Measurements from ENCODE around the gene SYT17.

Gene SYT17

GRCh38 chr16:19288872-19289799 lies 121.1 kb downstream of the SYT17 start:
- no peaks in the 10 kb centered on the region for H3K79me2 ChIP-seq (ENCODE audit: control insufficient read depth, insufficient read depth, low read length, poor library complexity)
- H2AFZ ChIP-seq (ENCODE audit: insufficient read depth, low read length, poor library complexity) = no peak overlapping the region
- H3K9ac ChIP-seq (ENCODE audit: low read length) = no peak overlapping the region
- no peak overlapping the region for H3K18ac ChIP-seq (ENCODE audit: low read length)
- WGBS (ENCODE audit: extremely low coverage, insufficient coverage, insufficient read length) = no CpG with 5 or more reads among the region's 7 CpGs
- H3K27ac ChIP-seq (ENCODE audit: low read depth, low read length) = no peak overlapping the region
- no peak overlapping the region for H3K4me2 ChIP-seq (ENCODE audit: low read length)
- H3K14ac ChIP-seq (ENCODE audit: low read length) = no peak overlapping the region
- no peak overlapping the region for H2AK5ac ChIP-seq (ENCODE audit: low read length)
- no peak overlapping the region for H2BK5ac ChIP-seq (ENCODE audit: low read depth, low read length, poor library complexity)
- H3K9me3 ChIP-seq (ENCODE audit: insufficient read depth, low read depth, low read length) = no peaks in the 10 kb centered on the region
- H3K4me3 ChIP-seq (ENCODE audit: low read depth, low read length) = no peak overlapping the region
- no peak overlapping the region for H4K12ac ChIP-seq (ENCODE audit: low read depth, low read length)
- no peak overlapping the region for H3K4ac ChIP-seq (ENCODE audit: low read depth, low read length)
- no peak for DNase-seq
- H3K27me3 ChIP-seq (ENCODE audit: insufficient read depth, low read length) = no peaks in the 10 kb centered on the region
- H3K79me1 ChIP-seq (ENCODE audit: low read length) = no peaks in the 10 kb centered on the region
- H4K91ac ChIP-seq (ENCODE audit: low read depth, low read length) = no peak overlapping the region
- H2BK12ac ChIP-seq (ENCODE audit: low read length) = no peak overlapping the region
- no peak overlapping the region for H3K23ac ChIP-seq (ENCODE audit: low read length)
- H3K36me3 ChIP-seq (ENCODE audit: control insufficient read depth in 1 of 2, insufficient read depth in 2 of 2, low read length in 2 of 2) = no peaks in the 10 kb centered on the region
- H3K4me1 ChIP-seq (ENCODE audit: control insufficient read depth in 1 of 2, insufficient read depth in 2 of 2, low read length in 2 of 2) = peaks cover 0 to 4% of the 10 kb centered on the region in 2 experiments
- no peak overlapping the region for H4K8ac ChIP-seq (ENCODE audit: low read depth, low read length)
- no peak overlapping the region for H2BK120ac ChIP-seq (ENCODE audit: insufficient read depth, low read length, poor library complexity)

GRCh38 chr16:19289811-19290485 lies 121.9 kb downstream of the SYT17 start:
- Histone ChIP-seq H3K9ac (ENCODE audit: low read length) (no peak overlapping the region), H3K9me3 (ENCODE audit: insufficient read depth, low read depth, low read length) (no peaks in the 10 kb centered on the region), H4K12ac (ENCODE audit: low read depth, low read length) (no peak overlapping the region), H4K8ac (ENCODE audit: low read depth, low read length) (no peak overlapping the region), H3K4me1 (ENCODE audit: control insufficient read depth in 1 of 2, insufficient read depth in 2 of 2, low read length in 2 of 2) (peaks cover 0 to 4% of the 10 kb centered on the region in 2 experiments), H3K4me2 (ENCODE audit: low read length) (no peak overlapping the region), H3K4ac (ENCODE audit: low read depth, low read length) (no peak overlapping the region), H3K18ac (ENCODE audit: low read length) (no peak overlapping the region), H2AFZ (ENCODE audit: insufficient read depth, low read length, poor library complexity) (no peak overlapping the region), H2AK5ac (ENCODE audit: low read length) (no peak overlapping the region), H3K27me3 (ENCODE audit: insufficient read depth, low read length) (no peaks in the 10 kb centered on the region), H4K91ac (ENCODE audit: low read depth, low read length) (no peak overlapping the region), H2BK5ac (ENCODE audit: low read depth, low read length, poor library complexity) (no peak overlapping the region), H3K23ac (ENCODE audit: low read length) (no peak overlapping the region), H3K14ac (ENCODE audit: low read length) (no peak overlapping the region), H2BK12ac (ENCODE audit: low read length) (no peak overlapping the region), H3K36me3 (ENCODE audit: control insufficient read depth in 1 of 2, insufficient read depth in 2 of 2, low read length in 2 of 2) (no peaks in the 10 kb centered on the region), H2BK120ac (ENCODE audit: insufficient read depth, low read length, poor library complexity) (no peak overlapping the region), H3K27ac (ENCODE audit: low read depth, low read length) (no peak overlapping the region), H3K79me1 (ENCODE audit: low read length) (no peaks in the 10 kb centered on the region), H3K4me3 (ENCODE audit: low read depth, low read length) (no peak overlapping the region), H3K79me2 (ENCODE audit: control insufficient read depth, insufficient read depth, low read length, poor library complexity) (no peaks in the 10 kb centered on the region)
- no peak for DNase-seq
- no CpG with 5 or more reads among the region's 7 CpGs for WGBS (ENCODE audit: extremely low coverage, insufficient coverage, insufficient read length)

- H3K4me2 ChIP-seq (ENCODE audit: low read length) = no peak overlapping the region
Measured at GRCh38 chr16:19290860-19291259, 122.8 kb downstream of the SYT17 start.

GRCh38 chr16:19291475-19291874 lies 123.4 kb downstream of the SYT17 start:
- no peak overlapping the region for H3K4me2 ChIP-seq (ENCODE audit: low read length)
- no peak overlapping the region for H4K12ac ChIP-seq (ENCODE audit: low read depth, low read length)
- no peak overlapping the region for H2AFZ ChIP-seq (ENCODE audit: insufficient read depth, low read length, poor library complexity)
- no peak overlapping the region for H3K9ac ChIP-seq (ENCODE audit: low read length)
- no peak overlapping the region for H4K91ac ChIP-seq (ENCODE audit: low read depth, low read length)
- H3K9me3 ChIP-seq (ENCODE audit: insufficient read depth, low read depth, low read length) = no peaks in the 10 kb centered on the region
- H3K18ac ChIP-seq (ENCODE audit: low read length) = no peak overlapping the region
- no peak overlapping the region for H3K23ac ChIP-seq (ENCODE audit: low read length)
- H3K27me3 ChIP-seq (ENCODE audit: insufficient read depth, low read length) = no peaks in the 10 kb centered on the region
- peak; percentile 27 to 78 for DNase-seq
- no peak overlapping the region for H2AK5ac ChIP-seq (ENCODE audit: low read length)
- H2BK120ac ChIP-seq (ENCODE audit: insufficient read depth, low read length, poor library complexity) = no peak overlapping the region
- H3K4ac ChIP-seq (ENCODE audit: low read depth, low read length) = no peak overlapping the region
- no peak overlapping the region for H2BK5ac ChIP-seq (ENCODE audit: low read depth, low read length, poor library complexity)
- WGBS (ENCODE audit: extremely low coverage, insufficient coverage, insufficient read length) = no CpG with 5 or more reads among the region's 4 CpGs
- H3K4me3 ChIP-seq (ENCODE audit: low read depth, low read length) = no peak overlapping the region
- no peaks in the 10 kb centered on the region for H3K79me1 ChIP-seq (ENCODE audit: low read length)
- peaks cover 0 to 4% of the 10 kb centered on the region in 2 experiments for H3K4me1 ChIP-seq (ENCODE audit: control insufficient read depth in 1 of 2, insufficient read depth in 2 of 2, low read length in 2 of 2)
- no peaks in the 10 kb centered on the region for H3K79me2 ChIP-seq (ENCODE audit: control insufficient read depth, insufficient read depth, low read length, poor library complexity)
- H3K27ac ChIP-seq (ENCODE audit: low read depth, low read length) = no peak overlapping the region
- no peak overlapping the region for H4K8ac ChIP-seq (ENCODE audit: low read depth, low read length)
- H3K36me3 ChIP-seq (ENCODE audit: control insufficient read depth in 1 of 2, insufficient read depth in 2 of 2, low read length in 2 of 2) = no peaks in the 10 kb centered on the region
- no peak overlapping the region for H2BK12ac ChIP-seq (ENCODE audit: low read length)
- H3K14ac ChIP-seq (ENCODE audit: low read length) = no peak overlapping the region

More at GRCh38 chr16:19290860-19291259, 122.8 kb downstream of the SYT17 start:
- no peak overlapping the region for H3K14ac ChIP-seq (ENCODE audit: low read length)
- H3K27ac ChIP-seq (ENCODE audit: low read depth, low read length) = no peak overlapping the region
- H3K27me3 ChIP-seq (ENCODE audit: insufficient read depth, low read length) = no peaks in the 10 kb centered on the region
- H3K18ac ChIP-seq (ENCODE audit: low read length) = no peak overlapping the region
- H2BK5ac ChIP-seq (ENCODE audit: low read depth, low read length, poor library complexity) = no peak overlapping the region
- no peaks in the 10 kb centered on the region for H3K79me2 ChIP-seq (ENCODE audit: control insufficient read depth, insufficient read depth, low read length, poor library complexity)
- no peak for DNase-seq
- H2AFZ ChIP-seq (ENCODE audit: insufficient read depth, low read length, poor library complexity) = no peak overlapping the region
- H3K36me3 ChIP-seq (ENCODE audit: control insufficient read depth in 1 of 2, insufficient read depth in 2 of 2, low read length in 2 of 2) = no peaks in the 10 kb centered on the region
- no peak overlapping the region for H2BK120ac ChIP-seq (ENCODE audit: insufficient read depth, low read length, poor library complexity)
- H3K4me1 ChIP-seq (ENCODE audit: control insufficient read depth in 1 of 2, insufficient read depth in 2 of 2, low read length in 2 of 2) = peaks cover 0 to 4% of the 10 kb centered on the region in 2 experiments
- no peak overlapping the region for H4K12ac ChIP-seq (ENCODE audit: low read depth, low read length)
- H3K4me3 ChIP-seq (ENCODE audit: low read depth, low read length) = no peak overlapping the region
- no peak overlapping the region for H3K9ac ChIP-seq (ENCODE audit: low read length)
- H2BK12ac ChIP-seq (ENCODE audit: low read length) = no peak overlapping the region
- H3K4ac ChIP-seq (ENCODE audit: low read depth, low read length) = no peak overlapping the region
- no peaks in the 10 kb centered on the region for H3K79me1 ChIP-seq (ENCODE audit: low read length)
- no peak overlapping the region for H4K91ac ChIP-seq (ENCODE audit: low read depth, low read length)
- no CpG with 5 or more reads among the region's 2 CpGs for WGBS (ENCODE audit: extremely low coverage, insufficient coverage, insufficient read length)
- H2AK5ac ChIP-seq (ENCODE audit: low read length) = no peak overlapping the region
- no peak overlapping the region for H4K8ac ChIP-seq (ENCODE audit: low read depth, low read length)
- H3K9me3 ChIP-seq (ENCODE audit: insufficient read depth, low read depth, low read length) = no peaks in the 10 kb centered on the region
- H3K23ac ChIP-seq (ENCODE audit: low read length) = no peak overlapping the region

All from trophoblast cell (in vitro differentiated cells and primary cell).